B cell (primary cell): ENCODE results near the gene FAM149B1. TPM values are rescaled to one million over a fixed set of nuclear protein-coding genes. Genes with fewer than 3 reads are reported as not detected.

Experiments used
- ATAC-seq: fragments of 200-7000 bp; cut with Tn5 transposase; one replicate; pipeline ENCODE4 v1.10.0; 2021; ENCODE audit warnings: low read depth, mild to moderate bottlenecking, moderate number of reproducible peaks, moderate library complexity
- CTCF ChIA-PET: fragments of 350-600 bp; sonication (Branson Sonifier 250); formaldehyde crosslinking; loops from one replicate; lab custom pipeline; 2021; ENCODE audit warnings: antibody characterized with exemption, inconsistent platforms; lab: Charles Lee
- POLR2A ChIA-PET: fragments of 350-600 bp; sonication (Branson Sonifier 250); formaldehyde crosslinking; loops from one replicate; lab custom pipeline; 2021; ENCODE audit warnings: antibody characterized with exemption; lab: Charles Lee
- DNase-seq: peaks from one replicate; pipeline ENCODE4 v3.0.0; 2013
- H2AFZ ChIP-seq: 2 replicates; pipeline ENCODE4 v1.6.1; 2012; ENCODE audit warnings: mild to moderate bottlenecking, low read depth, low read length; ENCODE audit not compliant: insufficient read depth, poor library complexity, severe bottlenecking
- H3K27ac ChIP-seq, 2 donors: 1 replicate in 1 of 2; 2 replicates in 1 of 2; pipeline ENCODE4 v1.5.1; 2012 to 2013; ENCODE audit warnings: low read length in 2 of 2, mild to moderate bottlenecking in 2 of 2, moderate library complexity in 1 of 2
- H3K27me3 ChIP-seq, 4 experiments: fragments of 200-600 bp in 1 of 4; sonication (generic) in 1 of 4; replicated peaks in 1 of 4; 1 replicate in 2 of 4; 2 replicates in 2 of 4; pipeline versions ENCODE4 v1.6.1 to v1.7.0; 2013 to 2016; ENCODE audit warnings: low read length in 3 of 4, mild to moderate bottlenecking in 2 of 4, mixed read lengths in 1 of 4, moderate library complexity in 1 of 4; ENCODE audit not compliant: insufficient read depth in 4 of 4, control insufficient read depth in 3 of 4; ENCODE audit errors: control extremely low read depth in 1 of 4
- H3K36me3 ChIP-seq, 2 experiments: replicated peaks in 1 of 2; 1 replicate in 1 of 2; 2 replicates in 1 of 2; pipeline versions ENCODE4 v1.6.1 to v1.7.1; 2013; ENCODE audit warnings: low read length in 1 of 2; ENCODE audit not compliant: insufficient read depth in 2 of 2, control insufficient read depth in 1 of 2; ENCODE audit errors: control extremely low read depth in 1 of 2, extremely low read depth in 1 of 2
- H3K4me1 ChIP-seq, 2 donors: fragments of 200-600 bp in 1 of 2; sonication (generic) in 1 of 2; 1 replicate in 1 of 2; 2 replicates in 1 of 2; pipeline versions ENCODE4 v1.5.1 to v1.6.1; 2013 to 2017; ENCODE audit warnings: low read length in 2 of 2; ENCODE audit not compliant: control insufficient read depth in 2 of 2, insufficient read depth in 2 of 2
- H3K4me2 ChIP-seq: replicated peaks from 2 replicates; pipeline ENCODE3; 2012; ENCODE audit warnings: mild to moderate bottlenecking, low read depth, low read length; ENCODE audit not compliant: poor library complexity, severe bottlenecking
- H3K4me3 ChIP-seq, 5 experiments: fragments of 200-600 bp in 1 of 5; sonication (generic) in 1 of 5; 1 replicate in 3 of 5; 2 replicates in 2 of 5; pipeline versions ENCODE4 v1.5.1 to v1.7.0; 2011 to 2016; ENCODE audit warnings: low read length in 4 of 5, mild to moderate bottlenecking in 4 of 5, low read depth in 2 of 5, control low read depth in 1 of 5, moderate library complexity in 1 of 5; ENCODE audit not compliant: insufficient read depth in 1 of 5; ENCODE audit errors: control extremely low read depth in 1 of 5, extremely low read depth in 1 of 5
- H3K79me2 ChIP-seq: fragments of 200-600 bp; sonication (generic); one replicate; pipeline ENCODE4 v1.6.0; 2016; ENCODE audit warnings: low read length; ENCODE audit not compliant: control insufficient read depth, insufficient read depth
- H3K9ac ChIP-seq: fragments of 200-600 bp; sonication (generic); 2 replicates; pipeline ENCODE4 v1.6.1; 2017; ENCODE audit warnings: mild to moderate bottlenecking, low read length, moderate library complexity
- H3K9me3 ChIP-seq, 3 donors: one replicate each; pipeline versions ENCODE4 v1.6.1 to v1.7.1; 2013; ENCODE audit warnings: low read length in 2 of 3; ENCODE audit not compliant: control insufficient read depth in 2 of 3, insufficient read depth in 1 of 3; ENCODE audit errors: control extremely low read depth in 1 of 3
- H4K20me1 ChIP-seq: 2 replicates; pipeline ENCODE4 v1.6.0; 2012; ENCODE audit warnings: mild to moderate bottlenecking, low read length; ENCODE audit not compliant: insufficient read depth, control insufficient read depth, poor library complexity, severe bottlenecking
- H3K27ac Mint-ChIP-seq: one replicate; pipeline ENCODE4 v1.8.0; 2021; ENCODE audit warnings: mixed read lengths
- H3K27me3 Mint-ChIP-seq: one replicate; pipeline ENCODE4 v1.8.0; 2021; ENCODE audit warnings: mixed read lengths
- H3K4me1 Mint-ChIP-seq: one replicate; pipeline ENCODE4 v1.8.0; 2021; ENCODE audit warnings: mixed read lengths
- H3K4me3 Mint-ChIP-seq: one replicate; pipeline ENCODE4 v1.8.0; 2021; ENCODE audit warnings: mixed read lengths
- H3K9me3 Mint-ChIP-seq: one replicate; pipeline ENCODE4 v1.8.0; 2022; ENCODE audit warnings: mixed read lengths; ENCODE audit not compliant: insufficient read depth
- CTCF ChIP-seq: fragments of 200-600 bp; IDR thresholded peaks from one replicate; pipeline ENCODE4 v1.8.0; 2022; ENCODE audit warnings: antibody characterized with exemption, mild to moderate bottlenecking
- EZH2 ChIP-seq: IDR thresholded peaks from 2 replicates; pipeline ENCODE4 v1.6.1; 2012; ENCODE audit warnings: borderline replicate concordance, low read depth, mild to moderate bottlenecking, moderate library complexity, low read length; ENCODE audit not compliant: insufficient read depth, poor library complexity, severe bottlenecking
- WGBS: methylation state at CpG from one replicate; pipeline ENCODE4 v1.1.5; 2013; ENCODE audit warnings: missing lambda C conversion rate; ENCODE audit not compliant: insufficient coverage; 5-methylcytosine and 5-hydroxymethylcytosine counted together
- intact Hi-C: fragments of 100-400 bp; cut with micrococcal nuclease; formaldehyde crosslinking; loops from one replicate; pipeline ENCODE4 v1.10.0; 2022
- polyA plus RNA-seq: library from polyadenylated mRNA; depleted of rRNA; stranded (reverse); fragments of >200 nt; gene quantifications from 2 replicates; pipeline ENCODE4 v1.2.3, GENCODE V29; 2012
- total RNA-seq, 2 donors: library from RNA; stranded (reverse); fragments of 120-200 nt in 1 of 2; gene quantifications; 1 replicate in 1 of 2; 2 replicates in 1 of 2; pipeline versions ENCODE4 v1.2.3 to v1.2.4, GENCODE V29; 2013 to 2022

FAM149B1 gene
- total and polyA plus RNA-seq, 2 donors (not counting 1 experiment from before 2014, with no cell fraction given) = 22.5 to 24.3 TPM

- peaks cover 0 to 1% (median 0%) of the 10 kb centered on the region in 3 donors for H3K9me3 ChIP-seq
- H3K27me3 ChIP-seq = no peaks in the 10 kb centered on the region
- Mint-ChIP-seq H3K27me3 (no peaks in the 10 kb centered on the region), H3K27ac (no peak overlapping the region), H3K9me3 (no peaks in the 10 kb centered on the region), H3K4me3 (no peak overlapping the region), H3K4me1 (peaks cover 3% of the 10 kb centered on the region)
- ChIA-PET POLR2A (no interaction called here), CTCF (no interaction called here)
- no peaks in the 10 kb centered on the region for H3K4me1 ChIP-seq
- ATAC-seq = no peak
- no peak overlapping the region for H3K9ac ChIP-seq
- TF ChIP-seq EZH2 (no peak), CTCF (no peak)
- DNase-seq = no peak
- no peak overlapping the region for H3K27ac ChIP-seq
- no peaks in the 10 kb centered on the region for H3K79me2 ChIP-seq
- intact Hi-C loops = no loop called here
- H4K20me1 ChIP-seq = no peaks in the 10 kb centered on the region
- no peak overlapping the region for H2AFZ ChIP-seq
- H3K4me3 ChIP-seq = no peak overlapping the region
- no CpG with 5 or more reads among the region's 3 CpGs for WGBS
- H3K4me2 ChIP-seq = no peak overlapping the region
- H3K36me3 ChIP-seq = no peaks in the 10 kb centered on the region
Observed at GRCh38 chr10:73281097-73281496, 113.2 kb downstream of the FAM149B1 start.

- H3K4me3 ChIP-seq = no peak overlapping the region
- H3K36me3 ChIP-seq = no peaks in the 10 kb centered on the region
- no peaks in the 10 kb centered on the region for H3K27me3 ChIP-seq
- TF ChIP-seq CTCF (no peak), EZH2 (no peak)
- Mint-ChIP-seq H3K9me3 (no peaks in the 10 kb centered on the region), H3K27ac (no peak overlapping the region), H3K4me1 (no peaks in the 10 kb centered on the region), H3K27me3 (no peaks in the 10 kb centered on the region), H3K4me3 (no peak overlapping the region)
- H3K79me2 ChIP-seq = no peaks in the 10 kb centered on the region
- peaks cover 0 to 7% (median 2%) of the 10 kb centered on the region in 3 donors for H3K9me3 ChIP-seq
- no peaks in the 10 kb centered on the region for H3K4me1 ChIP-seq
- intact Hi-C loops = no loop called here
- ATAC-seq (no peak), DNase-seq (no peak)
- POLR2A ChIA-PET = no interaction called here
- CTCF ChIA-PET = no interaction called here
- no peak overlapping the region for H3K4me2 ChIP-seq
- H4K20me1 ChIP-seq = no peaks in the 10 kb centered on the region
- no peak overlapping the region for H3K27ac ChIP-seq
- H3K9ac ChIP-seq = no peak overlapping the region
- H2AFZ ChIP-seq = no peak overlapping the region
- WGBS = no CpG with 5 or more reads among the region's 1 CpG
Observed at GRCh38 chr10:73287441-73287840, 119.5 kb downstream of the FAM149B1 start.
